H4 (cell line): ENCODE data around the gene MINDY1. TPM values are rescaled to one million over a fixed set of nuclear protein-coding genes. Genes with fewer than 3 reads are reported as not detected.

Experiments used
- DNase-seq: peaks from one replicate; pipeline ENCODE4 v3.0.0-alpha.2; 2015; ENCODE audit warnings: low spot score
- total RNA-seq: library from RNA; depleted of rRNA; stranded (reverse); fragments of >200 nt; shearing (Covaris generic); gene quantifications from 2 replicates; pipeline ENCODE4 v1.2.3, GENCODE V29; 2014; rRNA removed

MINDY1 gene
- total RNA-seq, 1 experiment from 2014 or later, result 12.2 TPM

GRCh38 chr1:150965605-150966004, 41.1 kb downstream of the MINDY1 start:
- no peak for DNase-seq

DNA sequence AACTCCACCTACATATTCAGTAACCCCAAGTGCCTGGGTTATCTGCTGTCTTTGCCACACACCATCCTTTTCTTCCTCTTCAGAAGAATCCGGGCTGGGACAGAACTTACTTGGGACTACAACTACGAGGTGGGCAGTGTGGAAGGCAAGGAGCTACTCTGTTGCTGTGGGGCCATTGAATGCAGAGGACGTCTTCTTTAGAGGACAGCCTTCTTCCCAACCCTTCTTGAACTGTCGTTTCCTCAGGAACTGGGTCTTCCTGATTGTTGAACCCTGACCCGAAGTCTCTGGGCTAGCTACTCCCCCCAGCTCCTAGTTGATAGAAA, 42.6 kb downstream of the MINDY1 start:
- no peak for DNase-seq

DNA sequence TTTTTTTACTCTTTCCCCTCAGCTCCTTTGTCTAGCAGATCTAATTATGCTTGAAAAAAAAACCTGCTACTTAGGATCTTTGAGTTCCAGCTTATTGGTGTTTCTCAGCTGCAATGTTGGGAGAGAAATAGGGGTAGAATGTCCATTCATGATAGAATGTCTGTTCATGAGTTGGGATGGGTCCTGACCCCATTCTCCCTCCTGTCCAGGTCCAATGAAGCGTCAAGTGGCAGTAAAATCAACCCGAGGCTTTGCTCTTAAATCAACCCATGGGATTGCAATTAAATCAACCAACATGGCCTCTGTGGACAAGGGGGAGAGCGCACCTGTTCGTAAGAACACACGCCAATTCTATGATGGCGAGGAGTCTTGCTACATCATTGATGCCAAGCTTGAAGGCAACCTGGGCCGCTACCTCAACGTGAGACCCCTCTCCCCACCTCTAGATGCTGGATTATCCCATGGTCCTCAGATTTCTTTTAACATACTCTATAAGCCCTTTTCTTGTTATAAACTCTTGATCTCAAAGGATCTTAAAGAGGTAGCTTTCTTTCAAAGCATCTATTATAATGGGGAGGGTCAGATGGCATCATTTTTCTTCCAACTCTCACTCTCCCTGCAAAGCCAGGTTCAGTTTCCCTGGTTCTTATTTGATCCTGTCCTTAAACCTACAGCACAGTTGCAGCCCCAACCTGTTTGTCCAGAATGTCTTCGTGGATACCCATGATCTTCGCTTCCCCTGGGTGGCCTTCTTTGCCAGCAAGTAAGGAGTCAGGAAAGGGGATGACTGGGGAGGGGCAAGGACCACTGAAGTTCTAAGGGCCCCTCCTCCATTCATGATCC, 43.2 kb downstream of the MINDY1 start:
- no peak for DNase-seq

DNA sequence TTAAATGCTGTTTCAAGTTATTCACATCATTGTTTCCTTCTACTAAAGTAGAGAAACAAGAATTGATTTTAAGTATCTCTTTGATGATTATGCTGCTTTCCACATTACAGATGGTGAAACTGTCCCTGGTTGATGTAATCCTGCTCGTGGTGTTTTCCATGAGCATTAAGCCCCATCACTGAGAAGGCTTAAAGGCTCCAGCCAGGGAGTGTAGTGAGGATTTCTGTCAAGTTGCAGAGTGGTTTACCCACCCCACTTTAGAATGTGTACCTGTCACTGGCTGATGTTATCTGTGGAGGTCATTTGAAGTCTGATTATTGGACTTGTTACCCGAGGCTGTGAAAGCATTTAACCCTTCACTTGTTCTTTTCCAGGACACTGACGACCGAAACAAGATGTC, 44.9 kb downstream of the MINDY1 start:
- DNase-seq, result no peak

DNA sequence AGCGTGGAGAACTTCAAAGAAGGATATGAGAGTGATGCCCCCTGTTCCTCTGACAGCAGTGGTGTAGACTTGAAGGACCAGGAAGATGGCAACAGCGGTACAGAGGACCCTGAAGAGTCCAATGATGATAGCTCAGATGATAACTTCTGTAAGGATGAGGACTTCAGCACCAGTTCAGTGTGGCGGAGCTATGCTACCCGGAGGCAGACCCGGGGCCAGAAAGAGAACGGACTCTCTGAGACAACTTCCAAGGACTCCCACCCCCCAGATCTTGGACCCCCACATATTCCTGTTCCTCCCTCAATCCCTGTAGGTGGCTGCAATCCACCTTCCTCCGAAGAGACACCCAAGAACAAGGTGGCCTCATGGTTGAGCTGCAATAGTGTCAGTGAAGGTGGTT, 46.1 kb downstream of the MINDY1 start:
- no peak for DNase-seq

- DNase-seq, result no peak
Observed at GRCh38 chr1:150957666-150958065, 49.0 kb downstream of the MINDY1 start.

DNA sequence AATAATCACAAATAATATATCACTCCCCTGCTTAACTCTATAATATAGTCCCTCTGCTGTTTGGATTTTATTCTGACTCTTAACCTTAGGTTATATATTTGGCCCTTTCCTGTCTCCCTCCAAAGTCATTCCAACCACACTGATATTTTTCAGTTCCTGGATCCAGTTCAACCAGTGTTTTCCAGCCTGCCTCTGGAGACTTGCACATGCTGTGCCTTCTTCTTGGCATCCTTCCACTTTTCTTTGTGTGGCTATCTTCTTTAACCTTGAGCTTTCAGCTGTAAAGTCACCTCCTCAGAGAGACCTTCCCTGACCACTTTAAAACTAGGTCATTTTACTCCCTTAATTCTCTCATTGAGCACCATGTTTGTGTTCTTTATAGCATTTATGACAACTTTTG, 51.4 kb downstream of the MINDY1 start:
- DNase-seq, result no peak

GRCh38 chr1:150954708-150955107, 52.0 kb downstream of the MINDY1 start:
- no peak for DNase-seq

Other genes with a start within 250 kb of the MINDY1 start
- gene CTSS, start 241.1 kb downstream of the MINDY1 start, total RNA-seq, result 0.39 and 1.5 TPM in 2 replicates
- gene CTSK, start 198.6 kb downstream of the MINDY1 start, total RNA-seq, result 0.10 TPM in 1 of 2 replicates, not detected in the other
- 13.0 and 13.7 TPM in 2 replicates for gene ARNT, start 130.3 kb downstream of the MINDY1 start, total RNA-seq
- gene CTXND2, start 119.8 kb downstream of the MINDY1 start, total RNA-seq, result not detected in 2 replicates
- gene SETDB1, start 80.5 kb downstream of the MINDY1 start, total RNA-seq, result 15.9 and 26.2 TPM in 2 replicates
- gene CERS2, start 32.1 kb downstream of the MINDY1 start, total RNA-seq, result 97.8 and 110 TPM in 2 replicates
- 0.04 and 0.23 TPM in 2 replicates for gene ANXA9, start 24.6 kb downstream of the MINDY1 start, total RNA-seq
- gene PRUNE1, start 1.5 kb upstream of the MINDY1 start, total RNA-seq, result 10.6 and 19.7 TPM in 2 replicates
- 0.10 TPM in 1 of 2 replicates, not detected in the other for gene BNIPL, start 29.7 kb upstream of the MINDY1 start, total RNA-seq
- gene C1orf56, start 40.8 kb upstream of the MINDY1 start, total RNA-seq, result 0.86 and 2.7 TPM in 2 replicates
- gene CDC42SE1, start 52.7 kb upstream of the MINDY1 start, total RNA-seq, result 46.8 and 49.5 TPM in 2 replicates
- gene MLLT11, start 53.5 kb upstream of the MINDY1 start, total RNA-seq, result 49.2 and 65.3 TPM in 2 replicates
- gene GABPB2, start 63.9 kb upstream of the MINDY1 start, total RNA-seq, result 2.6 and 8.3 TPM in 2 replicates
- 1.1 and 2.7 TPM in 2 replicates for gene SEMA6C, start 139.7 kb upstream of the MINDY1 start, total RNA-seq
- not detected in 2 replicates for gene TNFAIP8L2, start 149.7 kb upstream of the MINDY1 start, total RNA-seq
- gene LYSMD1, start 159.0 kb upstream of the MINDY1 start, total RNA-seq, result 5.4 and 7.2 TPM in 2 replicates
- gene SCNM1, start 159.2 kb upstream of the MINDY1 start, total RNA-seq, result 31.5 and 39.7 TPM in 2 replicates
- gene TMOD4, start 169.1 kb upstream of the MINDY1 start, total RNA-seq, result 0.35 TPM in 1 of 2 replicates, not detected in the other
- 65.2 and 65.8 TPM in 2 replicates for gene VPS72, start 183.3 kb upstream of the MINDY1 start, total RNA-seq
- gene PIP5K1A, start 191.7 kb upstream of the MINDY1 start, total RNA-seq, result 28.2 and 34.0 TPM in 2 replicates
- 319 TPM in 2 replicates for gene PSMD4, start 247.8 kb upstream of the MINDY1 start, total RNA-seq